SK-N-SH (cell line): ENCODE results near the gene COL28A1. TPM values are rescaled to one million over a fixed set of nuclear protein-coding genes. Genes with fewer than 3 reads are reported as not detected.

Experiments
- CTCF ChIA-PET: fragments of 300-600, 350-600 bp; formaldehyde crosslinking; extraction: SDS; loops from one replicate; lab custom pipeline; 2021; lab: Yijun Ruan, JAX
- POLR2A ChIA-PET: fragments of 350-600 bp; sonication (Branson Sonifier 250); formaldehyde crosslinking; extraction: SDS; loops from one replicate; lab custom pipeline; 2020; ENCODE audit warnings: antibody characterized with exemption, inconsistent platforms; lab: Yijun Ruan, JAX
- DNase-seq: peaks from one replicate; pipeline ENCODE4 v3.0.0; 2012
- H2AFZ ChIP-seq: fragments of 200-600 bp; sonication (generic); 2 replicates; pipeline ENCODE4 v1.8.1; 2016; ENCODE audit warnings: antibody characterized with exemption, mild to moderate bottlenecking, low read depth
- H3F3A ChIP-seq: fragments of 200-600 bp; sonication (generic); replicated peaks from 2 replicates; pipeline ENCODE3; 2016; ENCODE audit warnings: antibody characterized with exemption, mild to moderate bottlenecking; ENCODE audit not compliant: insufficient read depth
- H3K27ac ChIP-seq, 2 experiments: fragments of 200-500 bp in 1 of 2; fragments of 200-600 bp in 1 of 2; sonication (Bioruptor generic) in 1 of 2; sonication (generic), shearing (Covaris generic) in 1 of 2; 2 replicates each; pipeline versions ENCODE4 v1.5.1 to v1.6.1; 2014 to 2016; ENCODE audit warnings: low read depth in 2 of 2, inconsistent platforms in 1 of 2, low read length in 1 of 2, mild to moderate bottlenecking in 1 of 2, mixed read lengths in 1 of 2
- H3K27me3 ChIP-seq: fragments of 200-600 bp; sonication (generic), shearing (Covaris generic); 2 replicates; pipeline ENCODE4 v1.6.1; 2016; ENCODE audit warnings: mixed run types; ENCODE audit not compliant: insufficient read depth
- H3K36me3 ChIP-seq, 2 experiments: fragments of 200-500 bp in 1 of 2; fragments of 200-600 bp in 1 of 2; sonication (Bioruptor generic) in 1 of 2; sonication (generic) in 1 of 2; replicated peaks in 1 of 2; 2 replicates each; pipeline versions ENCODE3 to v1.5.1; 2014 to 2016; ENCODE audit warnings: low read length in 1 of 2, mild to moderate bottlenecking in 1 of 2; ENCODE audit not compliant: insufficient read depth in 2 of 2, control insufficient read depth in 1 of 2
- H3K4me1 ChIP-seq, 2 experiments: fragments of 200-500 bp in 1 of 2; fragments of 200-600 bp in 1 of 2; sonication (Bioruptor generic) in 1 of 2; sonication (generic), shearing (Covaris generic) in 1 of 2; 2 replicates each; pipeline versions ENCODE4 v1.5.1 to v1.6.1; 2014 to 2016; ENCODE audit warnings: low read depth in 1 of 2, low read length in 1 of 2, mixed run types in 1 of 2; ENCODE audit not compliant: insufficient read depth in 2 of 2, control insufficient read depth in 1 of 2
- H3K4me2 ChIP-seq: fragments of 200-600 bp; sonication (generic), shearing (Covaris generic); 2 replicates; pipeline ENCODE4 v1.6.1; 2017; ENCODE audit warnings: mixed run types
- H3K4me3 ChIP-seq, 2 experiments: fragments of 200-500 bp in 1 of 2; fragments of 200-600 bp in 1 of 2; sonication (Bioruptor generic) in 1 of 2; sonication (generic), shearing (Covaris generic) in 1 of 2; 2 replicates each; pipeline versions ENCODE4 v1.5.1 to v1.8.1; 2014 to 2016; ENCODE audit warnings: low read depth in 2 of 2, inconsistent platforms in 1 of 2, low read length in 1 of 2, mild to moderate bottlenecking in 1 of 2, mixed read lengths in 1 of 2, moderate library complexity in 1 of 2
- H3K79me2 ChIP-seq: fragments of 200-600 bp; sonication (generic); 2 replicates; pipeline ENCODE4 v1.8.1; 2017; ENCODE audit warnings: mild to moderate bottlenecking; ENCODE audit not compliant: insufficient read depth
- H3K9ac ChIP-seq: fragments of 200-600 bp; sonication (generic); 2 replicates; pipeline ENCODE4 v1.6.1; 2017; ENCODE audit warnings: mixed run types
- H3K9me2 ChIP-seq: fragments of 200-600 bp; sonication (generic); 2 replicates; pipeline ENCODE4 v1.6.1; 2017; ENCODE audit warnings: mixed run types
- H3K9me3 ChIP-seq: fragments of 200-600 bp; sonication (generic); 2 replicates; pipeline ENCODE4 v1.6.1; 2017; ENCODE audit warnings: mixed run types, mild to moderate bottlenecking, moderate library complexity
- H4K20me1 ChIP-seq: fragments of 200-600 bp; sonication (generic); 2 replicates; pipeline ENCODE4 v1.6.1; 2017; ENCODE audit warnings: mild to moderate bottlenecking, mixed run types; ENCODE audit not compliant: insufficient read depth
- CHD2 ChIP-seq: fragments of 150-350 bp; IDR thresholded peaks from 2 replicates; pipeline ENCODE4 v1.6.1; 2018; ENCODE audit warnings: low read length; ENCODE audit not compliant: partially characterized antibody
- CTCF ChIP-seq: fragments of 200-600 bp; sonication (generic); IDR thresholded peaks from 2 replicates; pipeline ENCODE4 v1.6.1; 2017; ENCODE audit warnings: antibody characterized with exemption, mild to moderate bottlenecking, moderate library complexity
- EP300 ChIP-seq, 2 experiments: IDR thresholded peaks; 2 replicates each; pipeline versions ENCODE4 v1.4.0 to v1.6.1; 2012; ENCODE audit warnings: borderline replicate concordance in 1 of 2, low read depth in 1 of 2, low read length in 1 of 2
- FOSL2 ChIP-seq: IDR thresholded peaks from 2 replicates; pipeline ENCODE4 v1.4.0; 2012; ENCODE audit warnings: low read depth, mild to moderate bottlenecking, moderate library complexity, borderline replicate concordance
- GABPA ChIP-seq: IDR thresholded peaks from 2 replicates; pipeline ENCODE4 v1.4.0; 2012; ENCODE audit warnings: low read depth, mild to moderate bottlenecking
- IRF3 ChIP-seq: fragments of 150-350 bp; IDR thresholded peaks from 2 replicates; pipeline ENCODE4 v1.6.1; 2016; ENCODE audit warnings: mild to moderate bottlenecking, low read depth, low read length
- MEF2A ChIP-seq: IDR thresholded peaks from 2 replicates; pipeline ENCODE4 v1.4.0; 2012; ENCODE audit warnings: low read depth, borderline replicate concordance
- MXI1 ChIP-seq: IDR thresholded peaks from 2 replicates; pipeline ENCODE4 v1.6.1; 2012; ENCODE audit warnings: mild to moderate bottlenecking, low read depth, low read length, improper control_type of control experiment
- NFIC ChIP-seq: IDR thresholded peaks from 2 replicates; pipeline ENCODE4 v1.4.0; 2012; ENCODE audit warnings: borderline replicate concordance
- POLR2AphosphoS5 ChIP-seq: IDR thresholded peaks from 2 replicates; pipeline ENCODE4 v1.6.1; 2012; ENCODE audit warnings: low read depth, low read length
- RXRA ChIP-seq: IDR thresholded peaks from 2 replicates; pipeline ENCODE4 v1.4.0; 2012; ENCODE audit warnings: low read depth, mild to moderate bottlenecking, borderline replicate concordance
- SIN3A ChIP-seq: IDR thresholded peaks from 2 replicates; pipeline ENCODE4 v1.6.1; 2012; ENCODE audit warnings: low read depth, mild to moderate bottlenecking, low read length, moderate library complexity, borderline replicate concordance
- YY1 ChIP-seq: IDR thresholded peaks from 2 replicates; pipeline ENCODE4 v1.4.0; 2012; ENCODE audit warnings: low read depth, mild to moderate bottlenecking
- ZBTB33 ChIP-seq: IDR thresholded peaks from 2 replicates; pipeline ENCODE4 v1.4.0; 2012; ENCODE audit warnings: low read depth, borderline replicate concordance
- WGBS: methylation state at CpG from one replicate; pipeline ENCODE4 v1.1.6; 2017; ENCODE audit warnings: low lambda C conversion rate; 5-methylcytosine and 5-hydroxymethylcytosine counted together
- polyA plus RNA-seq, 3 experiments: library from polyadenylated mRNA; depleted of rRNA; stranded (reverse); fragments of >200 nt; gene quantifications; 2 replicates each; pipeline ENCODE4 v1.2.3, GENCODE V29; 2012

Gene COL28A1
- polyA plus RNA-seq, 1 of the 3 experiments (the other 2 are of a cell fraction): not detected

DNA sequence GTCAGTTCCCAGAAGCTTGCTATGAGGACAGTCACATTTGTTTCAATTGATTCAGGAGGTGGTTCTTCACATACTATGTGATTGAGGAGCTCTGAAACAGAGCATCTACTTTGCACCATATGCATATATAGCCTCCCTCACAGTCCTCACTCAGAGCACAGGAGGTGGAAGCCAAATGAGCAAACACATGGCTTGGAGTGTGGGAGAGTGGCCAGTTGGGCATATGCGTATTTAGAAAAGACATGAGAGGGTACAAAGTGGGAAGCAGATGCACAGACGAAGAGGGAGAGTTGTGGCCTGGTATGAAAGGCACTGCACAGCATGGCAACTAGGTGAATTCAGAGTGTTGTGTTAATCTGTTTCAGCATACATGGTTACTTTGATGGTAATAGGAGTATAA is 165.6 kb downstream of the COL28A1 start:
- TF ChIP-seq SIN3A (no peak), IRF3 (no peak), MEF2A (no peak), MXI1 (no peak)
- Histone ChIP-seq H3K27ac (no peak overlapping the region), H3K4me2 (no peak overlapping the region), H4K20me1 (no peaks in the 10 kb centered on the region), H3K9ac (no peak overlapping the region), H3K9me3 (no peaks in the 10 kb centered on the region), H3K9me2 (no peaks in the 10 kb centered on the region), H3K4me3 (no peak overlapping the region), H3K27me3 (no peaks in the 10 kb centered on the region), H3K79me2 (no peaks in the 10 kb centered on the region), H3K36me3 (no peaks in the 10 kb centered on the region), H2AFZ (no peak overlapping the region), H3K4me1 (peaks cover 0 to 2% of the 10 kb centered on the region in 2 experiments; a peak in 1 of 4 replicates), H3F3A (no peaks in the 10 kb centered on the region)
- no peak for DNase-seq
- CTCF ChIA-PET: interaction anchor here (1.3 kb wide), 1 partner anchor 267 kb away, joined by 5 read pairs; no protein-coding TSS in a partner anchor
- POLR2A ChIA-PET: no interaction called here
- WGBS: 47% methylated on average over 2 of the region's 2 CpGs

GRCh38 chr7:7369134-7369533 is 166.5 kb downstream of the COL28A1 start:
- TF ChIP-seq ZBTB33 (no peak), EP300 (IDR thresholded peaks at IDR 0.05; ENCODE audit: borderline replicate concordance in 1 of 2, low read depth in 1 of 2, low read length in 1 of 2) (no peak)
- Histone ChIP-seq H3F3A (no peaks in the 10 kb centered on the region), H3K4me3 (no peak overlapping the region), H4K20me1 (no peaks in the 10 kb centered on the region), H3K9me2 (no peaks in the 10 kb centered on the region), H3K4me2 (no peak overlapping the region), H3K4me1 (peaks cover 0 to 2% of the 10 kb centered on the region in 2 experiments; a peak in 1 of 4 replicates), H3K27me3 (no peaks in the 10 kb centered on the region), H3K79me2 (no peaks in the 10 kb centered on the region), H3K9ac (no peak overlapping the region), H3K27ac (no peak overlapping the region), H3K9me3 (no peaks in the 10 kb centered on the region), H3K36me3 (no peaks in the 10 kb centered on the region), H2AFZ (no peak overlapping the region)
- 26% methylated on average over 2 of the region's 2 CpGs for WGBS
- POLR2A ChIA-PET: no interaction called here
- CTCF ChIA-PET: interaction anchor here (0.7 to 1.3 kb wide), 2 partner anchors 266 kb away, joined by 3 to 5 read pairs; no protein-coding TSS in a partner anchor
- DNase-seq: no peak

DNA sequence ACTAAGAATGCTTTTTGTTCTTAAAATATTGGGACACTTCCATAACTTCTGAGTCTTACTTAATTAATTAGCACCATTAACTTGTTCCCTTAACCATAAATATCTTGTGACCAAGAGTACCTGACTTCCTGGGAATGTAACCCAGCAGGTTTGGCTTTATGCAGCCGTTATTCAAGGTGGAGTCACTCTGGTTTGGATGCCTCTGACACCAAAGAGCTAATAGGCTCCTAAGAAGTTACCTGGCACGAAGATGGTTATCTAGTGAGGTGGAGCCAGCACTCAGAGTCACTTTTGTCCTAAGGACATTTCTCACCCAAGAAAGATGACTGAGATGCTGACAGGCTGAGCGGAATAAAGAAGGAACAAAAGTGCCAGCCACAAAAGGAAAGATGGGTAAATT is 181.0 kb downstream of the COL28A1 start:
- 24% methylated on average over 3 of the region's 3 CpGs for WGBS

More for the DNA sequence above, 181.0 kb downstream of the COL28A1 start:
- ChIA-PET CTCF (interaction anchor here (1.3 kb wide), 1 partner anchor 8 kb away, joined by 5 read pairs; no protein-coding TSS in a partner anchor), POLR2A (no interaction called here)
- DNase-seq: no peak
- Histone ChIP-seq H3K79me2 (no peaks in the 10 kb centered on the region), H3K4me3 (no peak overlapping the region), H3K9me2 (no peaks in the 10 kb centered on the region), H4K20me1 (no peaks in the 10 kb centered on the region), H2AFZ (no peak overlapping the region), H3K9ac (no peak overlapping the region), H3K36me3 (no peaks in the 10 kb centered on the region), H3F3A (no peaks in the 10 kb centered on the region), H3K27ac (no peak overlapping the region), H3K4me1 (no peaks in the 10 kb centered on the region), H3K4me2 (no peak overlapping the region), H3K9me3 (no peaks in the 10 kb centered on the region), H3K27me3 (no peaks in the 10 kb centered on the region)
- TF ChIP-seq YY1 (no peak), FOSL2 (no peak), MXI1 (no peak), CHD2 (no peak), CTCF (no peak), POLR2AphosphoS5 (no peak), RXRA (no peak), NFIC (no peak), GABPA (no peak)
